ENCODE data around the gene DNPH1.
A peak's percentile ranks its signal among the peaks of the same experiment; 100 is the strongest.

GRCh38 chr6:43263314-43264178 is 34.3 kb upstream of the DNPH1 start:
- TF ChIP-seq CTCF (IDR thresholded peaks at IDR 0.05) (peak; percentile 34 to 64 (median 58)), POLR2A (IDR thresholded peaks at IDR 0.05) (no peak)

Measured in uterus (tissue), 2 donors.